Mucosa of rectum (tissue), 2 donors: ENCODE results near the gene SLC17A4.

Experiments used
- H3K27ac ChIP-seq, 2 donors: one replicate each; pipeline ENCODE4 v1.7.0; 2013; ENCODE audit warnings: inconsistent platforms in 2 of 2, low read depth in 2 of 2, low read length in 2 of 2
- H3K27me3 ChIP-seq, 2 donors: one replicate each; pipeline ENCODE4 v1.7.0; 2013; ENCODE audit warnings: low read length in 2 of 2; ENCODE audit not compliant: control insufficient read depth in 2 of 2, insufficient read depth in 2 of 2
- H3K36me3 ChIP-seq, 2 donors: one replicate each; pipeline ENCODE4 v1.7.0; 2013; ENCODE audit warnings: low read length in 2 of 2; ENCODE audit not compliant: control insufficient read depth in 2 of 2, insufficient read depth in 2 of 2
- H3K4me1 ChIP-seq, 2 donors: one replicate each; pipeline ENCODE4 v1.7.0; 2013; ENCODE audit warnings: low read length in 2 of 2, mild to moderate bottlenecking in 1 of 2; ENCODE audit not compliant: control insufficient read depth in 2 of 2, insufficient read depth in 2 of 2
- H3K4me3 ChIP-seq, 2 donors: one replicate each; pipeline ENCODE4 v1.7.0; 2013; ENCODE audit warnings: low read length in 2 of 2
- H3K9ac ChIP-seq, 2 donors: one replicate each; pipeline ENCODE4 v1.7.0; 2013; ENCODE audit warnings: low read length in 2 of 2, low read depth in 1 of 2, mild to moderate bottlenecking in 1 of 2
- H3K9me3 ChIP-seq, 2 donors: one replicate each; pipeline ENCODE4 v1.7.0; 2013; ENCODE audit warnings: low read length in 2 of 2; ENCODE audit not compliant: control insufficient read depth in 2 of 2
- donor health status: healthy.
- donor health status: Normal muscosa, but diverticular disease.

Gene SLC17A4

GRCh38 chr6:25794784-25795183 lies 40.2 kb downstream of the SLC17A4 start:
- no peaks in the 10 kb centered on the region for H3K27me3 ChIP-seq
- H3K4me1 ChIP-seq = no peaks in the 10 kb centered on the region
- H3K4me3 ChIP-seq = no peak overlapping the region
- no peak overlapping the region for H3K27ac ChIP-seq
- H3K36me3 ChIP-seq = no peaks in the 10 kb centered on the region
- H3K9ac ChIP-seq = no peak overlapping the region
- no peaks in the 10 kb centered on the region for H3K9me3 ChIP-seq

- H3K9ac ChIP-seq = no peak overlapping the region
- H3K36me3 ChIP-seq = no peaks in the 10 kb centered on the region
- H3K4me3 ChIP-seq = no peak overlapping the region
- no peak overlapping the region for H3K27ac ChIP-seq
- H3K4me1 ChIP-seq = no peaks in the 10 kb centered on the region
- no peaks in the 10 kb centered on the region for H3K9me3 ChIP-seq
- H3K27me3 ChIP-seq = no peaks in the 10 kb centered on the region
These were observed 46.9 kb downstream of the SLC17A4 start for GRCh38 chr6:25801436-25801835.

- no peak overlapping the region for H3K4me3 ChIP-seq
- no peaks in the 10 kb centered on the region for H3K9me3 ChIP-seq
- no peaks in the 10 kb centered on the region for H3K27me3 ChIP-seq
- no peaks in the 10 kb centered on the region for H3K4me1 ChIP-seq
- no peak overlapping the region for H3K27ac ChIP-seq
- no peaks in the 10 kb centered on the region for H3K36me3 ChIP-seq
- no peak overlapping the region for H3K9ac ChIP-seq
These were observed 50.3 kb downstream of the SLC17A4 start for GRCh38 chr6:25804804-25805203.

DNA sequence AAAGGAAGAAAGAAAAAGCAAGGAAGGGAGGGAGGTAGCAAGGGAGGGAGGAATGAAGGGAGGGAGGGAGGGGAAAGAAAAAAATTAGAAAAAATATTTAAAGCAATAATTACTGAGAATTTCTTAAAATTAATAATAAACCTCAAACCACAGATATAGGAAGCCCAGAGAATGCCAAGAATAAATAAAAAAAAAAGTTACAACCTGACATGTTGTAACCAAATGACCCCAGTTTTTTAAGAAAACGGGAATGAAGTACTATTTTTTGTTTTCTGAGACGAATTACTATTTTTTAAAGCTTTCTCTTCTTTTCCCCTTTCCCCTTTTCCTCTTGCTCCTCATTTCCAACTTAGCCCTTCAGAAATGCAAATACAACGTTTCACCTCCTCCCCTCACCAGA lies 60.7 kb downstream of the SLC17A4 start:
- no peak overlapping the region for H3K27ac ChIP-seq
- no peaks in the 10 kb centered on the region for H3K27me3 ChIP-seq
- peaks cover 0 to 2% of the 10 kb centered on the region in 2 donors for H3K9me3 ChIP-seq
- no peak overlapping the region for H3K9ac ChIP-seq
- no peaks in the 10 kb centered on the region for H3K36me3 ChIP-seq
- H3K4me1 ChIP-seq = no peaks in the 10 kb centered on the region
- no peak overlapping the region for H3K4me3 ChIP-seq

GRCh38 chr6:25816252-25816651 lies 61.7 kb downstream of the SLC17A4 start:
- H3K4me1 ChIP-seq = no peaks in the 10 kb centered on the region
- no peaks in the 10 kb centered on the region for H3K36me3 ChIP-seq
- no peaks in the 10 kb centered on the region for H3K27me3 ChIP-seq
- no peak overlapping the region for H3K4me3 ChIP-seq
- no peak overlapping the region for H3K27ac ChIP-seq
- H3K9me3 ChIP-seq = peaks cover 0 to 2% of the 10 kb centered on the region in 2 donors
- H3K9ac ChIP-seq = no peak overlapping the region

DNA sequence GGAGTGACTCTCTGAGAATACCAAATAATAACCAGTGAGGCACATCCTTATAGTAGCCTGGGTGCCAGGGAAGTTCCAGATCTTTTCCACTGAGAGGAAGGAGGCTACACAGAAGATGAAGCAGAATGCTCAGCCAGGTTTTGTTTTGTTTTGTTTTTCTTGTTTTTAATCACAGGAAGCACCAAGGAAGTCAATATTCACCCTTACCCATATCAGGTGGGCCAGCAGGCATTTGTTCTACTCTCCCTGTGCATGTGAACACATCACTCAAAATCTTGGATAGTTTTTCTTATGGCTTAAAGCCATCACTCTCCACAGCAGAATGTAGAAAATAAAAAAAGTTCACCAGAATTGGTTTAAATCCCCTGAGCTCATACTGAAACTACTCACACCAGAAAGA lies 66.8 kb downstream of the SLC17A4 start:
- no peaks in the 10 kb centered on the region for H3K4me1 ChIP-seq
- H3K36me3 ChIP-seq = no peaks in the 10 kb centered on the region
- no peaks in the 10 kb centered on the region for H3K27me3 ChIP-seq
- no peak overlapping the region for H3K9ac ChIP-seq
- H3K4me3 ChIP-seq = no peak overlapping the region
- H3K27ac ChIP-seq = no peak overlapping the region
- H3K9me3 ChIP-seq = no peaks in the 10 kb centered on the region

DNA sequence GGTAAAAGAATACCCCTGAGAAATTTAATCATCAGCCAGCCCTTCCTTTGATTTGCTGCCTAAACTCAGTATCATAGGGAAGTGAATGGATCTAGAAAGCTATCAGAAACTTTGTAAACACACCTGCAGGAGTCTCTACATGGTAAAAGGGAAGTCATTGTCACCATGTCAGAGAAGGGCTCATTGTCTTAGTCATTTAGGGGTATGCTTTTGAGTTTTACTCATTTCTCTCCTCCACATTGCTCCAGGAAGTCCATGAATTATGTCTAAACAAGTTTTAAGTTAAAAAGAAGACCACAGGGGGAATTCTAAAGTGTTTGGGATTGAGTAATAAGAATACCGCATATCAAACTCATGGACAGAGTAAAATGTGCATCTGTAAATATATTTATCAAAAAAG lies 74.8 kb downstream of the SLC17A4 start:
- Histone ChIP-seq H3K36me3 (no peaks in the 10 kb centered on the region), H3K4me3 (no peak overlapping the region), H3K4me1 (peaks cover 0 to 3% of the 10 kb centered on the region in 2 donors), H3K27ac (no peak overlapping the region), H3K9ac (no peak overlapping the region), H3K9me3 (no peaks in the 10 kb centered on the region), H3K27me3 (no peaks in the 10 kb centered on the region)

- H3K4me1 ChIP-seq = peaks cover 0 to 3% of the 10 kb centered on the region in 2 donors
- H3K4me3 ChIP-seq = no peak overlapping the region
- no peaks in the 10 kb centered on the region for H3K27me3 ChIP-seq
- H3K9me3 ChIP-seq = no peaks in the 10 kb centered on the region
- no peaks in the 10 kb centered on the region for H3K36me3 ChIP-seq
- H3K9ac ChIP-seq = no peak overlapping the region
- H3K27ac ChIP-seq = no peak overlapping the region
These were observed 75.9 kb downstream of the SLC17A4 start for GRCh38 chr6:25830458-25830857.
